SK-N-MC (cell line): ENCODE data around the gene CACHD1.

Experiments
- EZH2 ChIP-seq: fragments of 200-600 bp; sonication (generic); IDR thresholded peaks from one replicate; pipeline ENCODE4 v1.6.1; 2017; ENCODE audit warnings: antibody characterized with exemption
- POLR2AphosphoS5 ChIP-seq: IDR thresholded peaks from 2 replicates; pipeline ENCODE4 v1.6.1; 2012; ENCODE audit warnings: mild to moderate bottlenecking, low read depth, low read length, borderline replicate concordance

GRCh38 chr1:64683419-64683818 lies 213.5 kb downstream of the CACHD1 start:
- TF ChIP-seq POLR2AphosphoS5 (no peak), EZH2 (no peak)
